Chondrocyte (in vitro differentiated cells): ENCODE data around the gene SMC4. TPM values are rescaled to one million over a fixed set of nuclear protein-coding genes. Genes with fewer than 3 reads are reported as not detected.

Experiments used
- DNase-seq: peaks from one replicate; pipeline ENCODE4 v3.0.0; 2021; ENCODE audit warnings: mixed read lengths, low spot score
- H3K27ac Mint-ChIP-seq: one replicate; pipeline ENCODE4 v1.8.0; 2021; ENCODE audit warnings: mild to moderate bottlenecking, moderate library complexity, mixed read lengths; ENCODE audit not compliant: unreplicated experiment
- H3K27me3 Mint-ChIP-seq: 2 replicates; pipeline ENCODE4 v1.8.0; 2021; ENCODE audit warnings: low read depth, mixed read lengths
- H3K36me3 Mint-ChIP-seq: 2 replicates; pipeline ENCODE4 v1.8.0; 2021; ENCODE audit warnings: low read depth, mixed read lengths
- H3K4me1 Mint-ChIP-seq: 2 replicates; pipeline ENCODE4 v1.8.0; 2021; ENCODE audit warnings: low read depth, mild to moderate bottlenecking, mixed read lengths
- H3K4me3 Mint-ChIP-seq: one replicate; pipeline ENCODE4 v1.8.0; 2021; ENCODE audit warnings: mild to moderate bottlenecking, moderate library complexity, mixed read lengths; ENCODE audit not compliant: unreplicated experiment
- H3K9me3 Mint-ChIP-seq: 2 replicates; pipeline ENCODE4 v1.8.0; 2021; ENCODE audit warnings: low read depth, mixed read lengths
- CTCF ChIP-seq: fragments of 200-600 bp; sonication (generic); IDR thresholded peaks from 2 replicates; pipeline ENCODE4 v1.5.0; 2021; ENCODE audit warnings: antibody characterized with exemption, mild to moderate bottlenecking, moderate library complexity
- total RNA-seq: library from RNA; stranded (reverse); gene quantifications from 3 replicates; pipeline ENCODE4 v1.2.1, GENCODE V29; 2021

Gene SMC4
- total RNA-seq, 1 donor from 2014 or later, result 38.7 TPM

DNA sequence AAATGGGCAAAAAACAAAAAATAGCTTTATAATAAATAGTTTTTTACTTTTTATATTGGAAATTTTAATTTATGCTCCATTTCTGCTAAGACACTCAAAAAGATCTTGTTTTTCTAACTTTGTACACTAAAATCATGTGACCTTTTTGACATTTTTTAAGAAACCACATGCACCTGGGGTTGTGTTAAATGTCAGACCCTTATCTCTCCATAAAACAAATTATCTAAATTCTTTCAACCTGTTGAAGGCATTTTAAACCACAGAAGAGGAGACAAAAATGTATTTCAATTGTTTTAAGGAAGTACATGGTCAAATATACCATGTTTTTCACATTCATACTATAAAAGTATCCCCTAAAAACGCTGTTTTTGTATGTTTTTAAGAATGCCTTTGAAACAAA is 29.7 kb upstream of the SMC4 start:
- no peak for TF ChIP-seq CTCF
- H3K4me1 Mint-ChIP-seq, result peaks cover 17% of the 10 kb centered on the region
- H3K9me3 Mint-ChIP-seq, result no peaks in the 10 kb centered on the region
- no peak overlapping the region for H3K4me3 Mint-ChIP-seq
- peaks cover 9% of the 10 kb centered on the region for H3K36me3 Mint-ChIP-seq
- no peaks in the 10 kb centered on the region for H3K27me3 Mint-ChIP-seq
- no peak overlapping the region for H3K27ac Mint-ChIP-seq
- no peak for DNase-seq

DNA sequence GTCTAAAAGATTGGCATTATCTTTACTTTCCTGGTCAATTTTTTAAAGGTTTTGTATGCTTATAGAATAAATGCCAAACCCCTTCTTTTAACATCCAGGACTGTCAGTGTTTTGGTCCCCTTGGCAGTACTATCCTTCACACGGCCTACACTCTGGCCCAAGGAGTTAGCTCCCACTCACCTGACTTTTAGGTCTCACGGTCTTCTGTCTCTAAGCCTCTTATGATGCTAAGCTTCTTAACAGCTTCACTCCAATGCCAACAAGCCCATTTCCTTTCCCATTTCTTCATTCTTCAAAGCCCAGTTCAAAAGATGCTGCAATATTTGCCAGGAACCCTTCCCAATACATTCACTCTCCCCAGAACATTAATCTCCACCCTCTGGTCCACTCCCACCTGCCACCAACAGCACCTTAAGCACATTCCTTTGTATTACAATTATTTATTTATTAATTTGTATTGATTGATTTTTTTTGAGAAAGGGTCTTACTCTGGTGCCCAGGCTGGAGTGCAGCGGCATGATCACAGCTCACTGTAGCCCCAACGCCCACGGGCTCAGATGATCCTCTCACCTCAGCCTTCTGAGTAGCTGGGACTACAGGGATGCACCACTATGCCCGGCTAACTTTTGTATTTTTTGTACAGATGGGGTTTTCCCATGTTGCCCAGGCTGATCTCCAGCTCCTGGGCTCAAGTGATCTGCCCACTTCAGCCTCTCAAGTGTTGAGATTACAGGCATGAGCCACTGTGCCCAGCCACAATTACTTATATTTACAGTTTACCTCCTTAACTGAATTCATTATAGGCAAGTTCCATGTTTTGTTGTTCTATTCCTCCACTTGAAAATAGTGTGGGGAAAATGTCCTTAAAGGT is 28.2 kb upstream of the SMC4 start:
- no peaks in the 10 kb centered on the region for H3K9me3 Mint-ChIP-seq
- no peak for TF ChIP-seq CTCF
- no peaks in the 10 kb centered on the region for H3K27me3 Mint-ChIP-seq
- peaks cover 17% of the 10 kb centered on the region for H3K4me1 Mint-ChIP-seq
- no peak for DNase-seq
- no peak overlapping the region for H3K4me3 Mint-ChIP-seq
- no peak overlapping the region for H3K27ac Mint-ChIP-seq
- H3K36me3 Mint-ChIP-seq, result peaks cover 10% of the 10 kb centered on the region

DNA sequence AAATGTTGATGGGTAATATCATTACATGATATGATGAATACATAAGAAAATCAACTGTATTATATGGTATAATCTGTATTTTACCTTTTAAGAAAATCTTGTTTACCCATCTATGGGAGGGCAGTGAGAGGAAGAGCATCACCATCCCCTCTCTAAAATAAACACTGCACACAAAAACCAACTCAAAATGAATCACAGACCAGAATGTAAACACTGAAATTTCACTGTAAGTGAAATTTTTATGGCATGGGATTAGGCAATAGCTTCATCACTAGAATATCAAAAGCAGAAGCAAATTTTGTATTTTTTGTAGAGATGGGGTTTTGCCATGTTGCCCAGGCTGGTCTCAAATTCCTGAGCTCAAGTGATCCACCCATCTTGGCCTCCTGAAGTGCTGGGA is 26.7 kb upstream of the SMC4 start:
- Mint-ChIP-seq H3K4me3 (no peak overlapping the region), H3K9me3 (no peaks in the 10 kb centered on the region), H3K4me1 (peaks cover 17% of the 10 kb centered on the region), H3K36me3 (peaks cover 14% of the 10 kb centered on the region), H3K27me3 (no peaks in the 10 kb centered on the region), H3K27ac (no peak overlapping the region)
- no peak for TF ChIP-seq CTCF
- no peak for DNase-seq

- DNase-seq, result no peak
- no peak for TF ChIP-seq CTCF
- Mint-ChIP-seq H3K36me3 (peaks cover 14% of the 10 kb centered on the region), H3K27me3 (no peaks in the 10 kb centered on the region), H3K4me1 (peaks cover 17% of the 10 kb centered on the region), H3K27ac (no peak overlapping the region), H3K9me3 (no peaks in the 10 kb centered on the region), H3K4me3 (no peak overlapping the region)
Measured at GRCh38 chr3:160373655-160374054, 25.8 kb upstream of the SMC4 start.

GRCh38 chr3:160374472-160374871 is 25.0 kb upstream of the SMC4 start:
- peaks cover 17% of the 10 kb centered on the region for H3K4me1 Mint-ChIP-seq
- H3K27me3 Mint-ChIP-seq, result no peaks in the 10 kb centered on the region
- H3K27ac Mint-ChIP-seq, result peak overlapping the region; percentile 14

More at GRCh38 chr3:160374472-160374871, 25.0 kb upstream of the SMC4 start:
- peaks cover 14% of the 10 kb centered on the region for H3K36me3 Mint-ChIP-seq
- no peak for DNase-seq
- H3K9me3 Mint-ChIP-seq, result no peaks in the 10 kb centered on the region
- H3K4me3 Mint-ChIP-seq, result no peak overlapping the region
- TF ChIP-seq CTCF, result no peak
